WERI-Rb-1 (cell line): ENCODE results near the gene KRCC1.

Experiments used
- DNase-seq: peaks from one replicate; pipeline ENCODE4 v3.0.0-alpha.2; 2020
- H3K27ac ChIP-seq: fragments of 250-450 bp; sonication (Bioruptor Pico); 2 replicates; pipeline ENCODE4 v1.5.1; 2020; ENCODE audit warnings: mild to moderate bottlenecking, moderate library complexity
- H3K27me3 ChIP-seq: fragments of 250-450 bp; sonication (Bioruptor Pico); 2 replicates; pipeline ENCODE4 v1.5.1; 2021; ENCODE audit warnings: mild to moderate bottlenecking, low read depth, moderate library complexity; ENCODE audit not compliant: insufficient read depth, severe bottlenecking
- H3K36me3 ChIP-seq: fragments of 250-450 bp; sonication (Bioruptor Pico); 2 replicates; pipeline ENCODE4 v1.5.1; 2020; ENCODE audit warnings: mild to moderate bottlenecking, moderate library complexity
- H3K4me3 ChIP-seq: 2 replicates; pipeline ENCODE4 v1.5.1; 2011; ENCODE audit warnings: low read depth, mild to moderate bottlenecking, control low read depth, low read length
- H3K9me3 ChIP-seq: fragments of 250-450 bp; sonication (Bioruptor Pico); 2 replicates; pipeline ENCODE4 v1.5.1; 2021; ENCODE audit warnings: mild to moderate bottlenecking, moderate library complexity; ENCODE audit not compliant: severe bottlenecking
- CTCF ChIP-seq: IDR thresholded peaks from 2 replicates; pipeline ENCODE4 v1.5.1; 2011; ENCODE audit warnings: low read depth, mild to moderate bottlenecking, control low read depth, inconsistent platforms, low read length

KRCC1 gene

GRCh38 chr2:88055371-88056128, at the start of gene KRCC1:
KRCC1 (minus strand) TSS chr2:88055783; CDS start chr2:88028563, 27,220 bp downstream.
- TF ChIP-seq CTCF = no peak
- Histone ChIP-seq H3K4me3 (peak within 1 kb of the TSS; percentile 85), H3K27ac (peak within 1 kb of the TSS; percentile 94), H3K9me3 (no peaks in the 10 kb centered on the region), H3K36me3 (0 out of 2 replicates have a peak, but pooled peaks cover 6% of the 10 kb centered on the region), H3K27me3 (no peaks in the 10 kb centered on the region)
- peak; percentile 95 for DNase-seq

- Histone ChIP-seq H3K27me3 (peaks cover 64% of the 10 kb centered on the region), H3K9me3 (no peaks in the 10 kb centered on the region), H3K4me3 (no peak overlapping the region), H3K36me3 (no peaks in the 10 kb centered on the region), H3K27ac (no peak overlapping the region)
- no peak for DNase-seq
- TF ChIP-seq CTCF = no peak
Measured at GRCh38 chr2:88100489-88100858, 44.9 kb upstream of the KRCC1 start.

GRCh38 chr2:88099798-88100488, 44.4 kb upstream of the KRCC1 start:
- H3K27me3 ChIP-seq = peaks cover 59% of the 10 kb centered on the region
- H3K9me3 ChIP-seq = no peaks in the 10 kb centered on the region
- H3K27ac ChIP-seq = no peak overlapping the region
- H3K4me3 ChIP-seq = no peak overlapping the region
- no peak for TF ChIP-seq CTCF
- no peaks in the 10 kb centered on the region for H3K36me3 ChIP-seq
- DNase-seq = no peak

GRCh38 chr2:88098558-88098900, 42.9 kb upstream of the KRCC1 start:
- H3K27me3 ChIP-seq = peaks cover 53% of the 10 kb centered on the region
- H3K9me3 ChIP-seq = no peaks in the 10 kb centered on the region
- H3K27ac ChIP-seq = no peak overlapping the region
- DNase-seq = no peak
- H3K4me3 ChIP-seq = no peak overlapping the region
- no peak for TF ChIP-seq CTCF
- H3K36me3 ChIP-seq = no peaks in the 10 kb centered on the region

GRCh38 chr2:88097891-88098557, 42.4 kb upstream of the KRCC1 start:
- no peaks in the 10 kb centered on the region for H3K36me3 ChIP-seq
- no peak for TF ChIP-seq CTCF
- no peak overlapping the region for H3K27ac ChIP-seq
- no peaks in the 10 kb centered on the region for H3K9me3 ChIP-seq
- peaks cover 50% of the 10 kb centered on the region for H3K27me3 ChIP-seq
- no peak for DNase-seq
- H3K4me3 ChIP-seq = no peak overlapping the region
